ENCODE results near the gene CYLD. TPM values are rescaled to one million over a fixed set of nuclear protein-coding genes. Genes with fewer than 3 reads are reported as not detected.

Gene CYLD
- total RNA-seq, 1 experiment from 2014 or later: 12.5 TPM

- Histone ChIP-seq H3K14ac (ENCODE audit: insufficient read depth, low read length) (no peak overlapping the region), H3K27me3 (ENCODE audit: insufficient read depth, low read length) (no peaks in the 10 kb centered on the region; the same call in 1 of the 2 replicates), H4K8ac (replicated peaks; ENCODE audit: insufficient read length, low read depth, low read length) (no peak overlapping the region), H4K5ac (ENCODE audit: insufficient read length, low read depth, low read length) (no peak overlapping the region), H4K20me1 (ENCODE audit: control insufficient read depth, insufficient read depth, insufficient read length) (peaks cover 2% of the 10 kb centered on the region), H2BK20ac (ENCODE audit: low read depth, low read length, poor library complexity, severe bottlenecking) (no peak overlapping the region), H3K4ac (ENCODE audit: low read depth, low read length) (no peak overlapping the region), H2BK12ac (ENCODE audit: insufficient read length, low read depth, low read length) (no peak overlapping the region), H3K23me2 (ENCODE audit: insufficient read length, low read depth, low read length, poor library complexity, severe bottlenecking) (no peaks in the 10 kb centered on the region), H3T11ph (ENCODE audit: low read length) (no peak overlapping the region), H3K9me3 (ENCODE audit: control insufficient read depth, low read depth, low read length) (no peaks in the 10 kb centered on the region), H3K9ac (ENCODE audit: extremely low read depth, insufficient read length, low read length) (no peak overlapping the region), H2BK5ac (ENCODE audit: insufficient read length, low read length) (no peak overlapping the region), H2BK120ac (ENCODE audit: low read depth, low read length, poor library complexity, severe bottlenecking) (no peak overlapping the region), H3K4me1 (ENCODE audit: insufficient read depth, low read length) (peaks cover 3% of the 10 kb centered on the region; the same call in 1 of the 2 replicates), H3K23ac (ENCODE audit: insufficient read length, low read depth, low read length) (no peak overlapping the region), H2AK5ac (ENCODE audit: insufficient read length, low read length) (no peak overlapping the region), H3K79me2 (ENCODE audit: insufficient read depth, low read length) (no peaks in the 10 kb centered on the region), H3K79me1 (ENCODE audit: insufficient read depth, low read depth, low read length, poor library complexity, severe bottlenecking) (no peaks in the 10 kb centered on the region), H3K27ac (ENCODE audit: insufficient read length, low read depth, low read length) (no peak overlapping the region), H2AFZ (ENCODE audit: low read length) (no peak overlapping the region), H3K56ac (ENCODE audit: insufficient read length, low read depth, low read length) (no peak overlapping the region), H4K91ac (ENCODE audit: insufficient read length, low read depth, low read length) (no peak overlapping the region), H3K4me2 (ENCODE audit: insufficient read depth, insufficient read length, low read length) (no peak overlapping the region), H2BK15ac (ENCODE audit: low read depth, low read length) (no peak overlapping the region), H3K18ac (ENCODE audit: insufficient read length, low read depth, low read length) (no peak overlapping the region)
- Mint-ChIP-seq H3K9me3 (no peaks in the 10 kb centered on the region), H3K4me3 (peak overlapping the region in 1 of 2 experiments; percentile 8; a peak in 1 of 5 replicates), H3K27me3 (ENCODE audit: low read depth) (peaks cover 11% of the 10 kb centered on the region), H3K36me3 (ENCODE audit: insufficient read depth in 1 of 3, low read depth in 3 of 3) (no peaks in the 10 kb centered on the region), H3K4me1 (peaks cover 6 to 13% of the 10 kb centered on the region in 2 experiments), H3K27ac (peak overlapping the region in 1 of 3 experiments; percentile 44; a peak in 1 of 7 replicates)
- DNase-seq: peak; percentile 25
- WGBS (ENCODE audit: extremely low coverage, insufficient read length, low lambda C conversion rate): no CpG with 5 or more reads among the region's 17 CpGs
- TF ChIP-seq, protein P1, sequence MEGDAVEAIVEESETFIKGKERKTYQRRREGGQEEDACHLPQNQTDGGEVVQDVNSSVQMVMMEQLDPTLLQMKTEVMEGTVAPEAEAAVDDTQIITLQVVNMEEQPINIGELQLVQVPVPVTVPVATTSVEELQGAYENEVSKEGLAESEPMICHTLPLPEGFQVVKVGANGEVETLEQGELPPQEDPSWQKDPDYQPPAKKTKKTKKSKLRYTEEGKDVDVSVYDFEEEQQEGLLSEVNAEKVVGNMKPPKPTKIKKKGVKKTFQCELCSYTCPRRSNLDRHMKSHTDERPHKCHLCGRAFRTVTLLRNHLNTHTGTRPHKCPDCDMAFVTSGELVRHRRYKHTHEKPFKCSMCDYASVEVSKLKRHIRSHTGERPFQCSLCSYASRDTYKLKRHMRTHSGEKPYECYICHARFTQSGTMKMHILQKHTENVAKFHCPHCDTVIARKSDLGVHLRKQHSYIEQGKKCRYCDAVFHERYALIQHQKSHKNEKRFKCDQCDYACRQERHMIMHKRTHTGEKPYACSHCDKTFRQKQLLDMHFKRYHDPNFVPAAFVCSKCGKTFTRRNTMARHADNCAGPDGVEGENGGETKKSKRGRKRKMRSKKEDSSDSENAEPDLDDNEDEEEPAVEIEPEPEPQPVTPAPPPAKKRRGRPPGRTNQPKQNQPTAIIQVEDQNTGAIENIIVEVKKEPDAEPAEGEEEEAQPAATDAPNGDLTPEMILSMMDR (conservative IDR thresholded peaks at IDR 0.05): no peak
Measured at GRCh38 chr16:50842013-50842505, 100.2 kb downstream of the CYLD start.

All from H9 (cell line).